GM23248 (cell line): ENCODE results near the gene ATP6V1C2.
"Not testable (repeated sequence)": the region's sequence is repeated elsewhere in the genome, so short reads cannot be mapped to it uniquely, and the experiment has no call there.

ENCODE experiments used
- EZH2 ChIP-seq: fragments of 200-600 bp; sonication (generic); IDR thresholded peaks from 2 replicates; pipeline ENCODE4 v1.6.1; 2018; ENCODE audit warnings: antibody characterized with exemption, mild to moderate bottlenecking; ENCODE audit not compliant: insufficient read depth, poor library complexity, severe bottlenecking
- EZH2phosphoT487 ChIP-seq: fragments of 200-600 bp; sonication (generic); IDR thresholded peaks from 2 replicates; pipeline ENCODE4 v1.6.1; 2018; ENCODE audit warnings: antibody characterized with exemption, moderate library complexity, mild to moderate bottlenecking, low read depth; ENCODE audit not compliant: insufficient read depth

- not testable (repeated sequence) for TF ChIP-seq EZH2, EZH2phosphoT487
These were observed 96.9 kb downstream of the ATP6V1C2 start for GRCh38 chr2:10818305-10818704.
